MCF 10A (cell line): ENCODE measurements around the gene MEI1. TPM values are rescaled to one million over a fixed set of nuclear protein-coding genes. Genes with fewer than 3 reads are reported as not detected.

Source experiments
- BruUV-seq: library from RNA; stranded (reverse); fragments of 400-500 nt; replicated peaks from 2 replicates; lab custom pipeline; 2021; lab: Mats Ljungman, UMichigan
- CTCF ChIA-PET: fragments of 300-600 bp; sonication (Branson Sonifier 250); formaldehyde crosslinking; extraction: SDS; loops from one replicate; lab custom pipeline; 2021; ENCODE audit warnings: antibody characterized with exemption, inconsistent platforms; lab: Yijun Ruan, JAX
- POLR2A ChIA-PET: fragments of 300-600, 350-650 bp; sonication (Branson Sonifier 250); formaldehyde crosslinking; extraction: SDS; loops from one replicate; lab custom pipeline; 2020; ENCODE audit warnings: antibody characterized with exemption, inconsistent platforms; lab: Yijun Ruan, JAX
- DNase-seq: peaks from one replicate; pipeline ENCODE4 v3.0.0-alpha.2; 2018; ENCODE audit not compliant: unreplicated experiment
- H3K27ac Mint-ChIP-seq: one replicate; pipeline ENCODE4 v1.8.0; 2022; ENCODE audit warnings: mild to moderate bottlenecking, low read depth, mixed read lengths; ENCODE audit not compliant: unreplicated experiment
- H3K27me3 Mint-ChIP-seq: one replicate; pipeline ENCODE4 v1.8.0; 2022; ENCODE audit warnings: mixed read lengths; ENCODE audit not compliant: insufficient read depth, unreplicated experiment
- H3K36me3 Mint-ChIP-seq: one replicate; pipeline ENCODE4 v1.8.0; 2022; ENCODE audit warnings: mild to moderate bottlenecking, moderate library complexity, mixed read lengths; ENCODE audit not compliant: insufficient read depth, unreplicated experiment
- H3K4me1 Mint-ChIP-seq: one replicate; pipeline ENCODE4 v1.8.0; 2022; ENCODE audit warnings: mixed read lengths; ENCODE audit not compliant: insufficient read depth, unreplicated experiment
- H3K4me3 Mint-ChIP-seq: one replicate; pipeline ENCODE4 v1.8.0; 2022; ENCODE audit warnings: mild to moderate bottlenecking, moderate library complexity, mixed read lengths; ENCODE audit not compliant: unreplicated experiment
- H3K9me3 Mint-ChIP-seq: one replicate; pipeline ENCODE4 v1.8.0; 2022; ENCODE audit warnings: mixed read lengths; ENCODE audit not compliant: unreplicated experiment
- CTCF ChIP-seq: fragments of 200-600 bp; IDR thresholded peaks from one replicate; pipeline ENCODE4 v1.8.0; 2022; ENCODE audit warnings: antibody characterized with exemption, mild to moderate bottlenecking; ENCODE audit not compliant: unreplicated experiment
- intact Hi-C: fragments of 100-400 bp; cut with micrococcal nuclease; formaldehyde crosslinking; loops from 2 replicates; pipeline ENCODE4 v1.14.1; 2022
- total RNA-seq: library from RNA; stranded (reverse); gene quantifications from 2 replicates; pipeline ENCODE4 v1.2.3, GENCODE V29; 2022

The MEI1 gene
- total RNA-seq, 1 experiment from 2014 or later: not detected

DNA sequence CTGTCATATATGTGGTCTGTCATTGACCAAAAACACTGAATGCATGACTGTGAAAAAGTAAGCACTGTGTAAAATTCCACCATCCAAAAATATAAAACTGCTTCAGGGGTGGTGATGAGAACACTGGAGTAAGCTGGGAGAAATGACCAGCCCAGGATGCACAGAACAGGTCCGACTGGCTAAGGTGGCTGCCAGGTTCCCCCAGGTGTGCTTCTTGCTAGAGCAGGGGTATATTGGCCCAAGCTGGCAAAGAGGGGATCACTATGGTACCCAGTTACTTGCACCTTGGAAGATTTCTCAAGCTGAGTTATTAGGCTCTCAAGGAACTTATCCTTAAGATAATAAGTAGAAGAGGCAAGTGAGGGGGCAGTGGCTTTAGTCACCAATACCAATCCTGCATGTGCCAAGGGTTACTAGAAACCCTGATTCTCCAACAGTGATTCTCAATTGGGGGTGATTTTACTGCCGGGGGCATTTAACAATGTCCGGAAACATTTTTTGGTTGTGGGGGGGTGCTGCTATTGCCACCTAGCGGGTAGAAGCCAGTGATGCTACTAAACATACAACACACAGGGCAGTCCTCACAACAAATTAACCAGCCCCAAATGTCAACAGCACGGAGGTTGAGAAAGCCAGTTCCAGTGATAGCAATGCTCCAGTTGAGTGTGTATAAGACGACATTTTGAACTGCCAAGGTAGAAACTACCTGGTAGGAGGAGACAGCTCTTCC is 26.4 kb upstream of the MEI1 start:
- ChIA-PET POLR2A (interaction anchor here (3.5 kb wide), 1 partner anchor 15 kb away, joined by 18 read pairs; the partner anchor contains the start of gene SNU13), CTCF (interaction anchor here (0.7 to 1.4 kb wide), 5 partner anchors 11 to 860 kb away, joined by 3 to 5 read pairs (median 3); no protein-coding TSS in a partner anchor)
- no peak overlapping the region for H3K4me3 Mint-ChIP-seq
- H3K27me3 Mint-ChIP-seq: no peaks in the 10 kb centered on the region
- H3K9me3 Mint-ChIP-seq: no peaks in the 10 kb centered on the region
- peak; percentile 43 for DNase-seq
- intact Hi-C loops: no loop called here
- peak; percentile 31 for TF ChIP-seq CTCF
- peaks cover 63% of the 10 kb centered on the region for H3K36me3 Mint-ChIP-seq
- BruUV-seq: no TSS peak
- H3K4me1 Mint-ChIP-seq: peaks cover 10% of the 10 kb centered on the region
- no peak overlapping the region for H3K27ac Mint-ChIP-seq

GRCh38 chr22:41674846-41675340 is 24.4 kb upstream of the MEI1 start:
- no peaks in the 10 kb centered on the region for H3K27me3 Mint-ChIP-seq

GRCh38 chr22:41676134-41676533 is 23.2 kb upstream of the MEI1 start:
- Mint-ChIP-seq H3K27me3 (no peaks in the 10 kb centered on the region), H3K27ac (no peak overlapping the region), H3K4me3 (no peak overlapping the region), H3K36me3 (peaks cover 69% of the 10 kb centered on the region), H3K9me3 (no peaks in the 10 kb centered on the region), H3K4me1 (peaks cover 11% of the 10 kb centered on the region)
- no peak for DNase-seq
- CTCF ChIA-PET: interaction anchor here (1.2 to 1.6 kb wide), 2 partner anchors 9 to 21 kb away, joined by 3 to 6 read pairs; no protein-coding TSS in a partner anchor
- intact Hi-C loops: no loop called here
- TF ChIP-seq CTCF: no peak
- no TSS peak for BruUV-seq
- POLR2A ChIA-PET: interaction anchor here (0.7 to 1.5 kb wide), 4 partner anchors 9 to 13 kb away, joined by 3 to 8 read pairs (median 4); partner anchors contain the start of gene SNU13

More at GRCh38 chr22:41674846-41675340, 24.4 kb upstream of the MEI1 start:
- ChIA-PET POLR2A (no interaction called here), CTCF (interaction anchor here (1.6 kb wide), 1 partner anchor 22 kb away, joined by 3 read pairs; no protein-coding TSS in a partner anchor)
- DNase-seq: no peak
- Mint-ChIP-seq H3K36me3 (peaks cover 66% of the 10 kb centered on the region), H3K4me1 (peaks cover 6% of the 10 kb centered on the region), H3K9me3 (no peaks in the 10 kb centered on the region), H3K27ac (no peak overlapping the region), H3K4me3 (no peak overlapping the region)
- intact Hi-C loops: no loop called here
- no peak for TF ChIP-seq CTCF
- BruUV-seq: no TSS peak

DNA sequence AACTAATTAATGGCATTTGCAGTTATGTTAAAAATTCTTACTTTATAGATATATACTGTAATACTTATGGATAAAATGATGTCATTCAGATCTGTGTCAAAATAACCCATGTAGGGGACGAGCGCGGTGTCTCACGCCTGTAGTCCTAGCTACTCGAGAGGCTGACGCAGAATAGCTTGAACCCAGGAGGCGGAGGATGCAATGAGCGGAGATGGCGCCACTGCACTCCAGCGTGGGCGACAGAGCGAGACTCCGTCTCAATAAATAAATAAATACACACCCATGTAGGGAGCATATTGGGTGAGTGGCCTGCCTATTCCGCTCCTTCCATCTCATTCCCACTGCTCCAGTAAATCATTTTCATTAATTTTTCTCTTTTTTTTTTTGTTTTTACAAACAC is 17.7 kb upstream of the MEI1 start:
- Mint-ChIP-seq H3K9me3 (no peaks in the 10 kb centered on the region), H3K36me3 (peaks cover 44% of the 10 kb centered on the region), H3K4me3 (peak overlapping the region; percentile 87), H3K27ac (peak overlapping the region; percentile 90), H3K27me3 (no peaks in the 10 kb centered on the region), H3K4me1 (peaks cover 18% of the 10 kb centered on the region)
- intact Hi-C loops: loop anchor here (2.0 kb wide), 1 partner anchor 15 kb away; no protein-coding TSS in a partner anchor
- TF ChIP-seq CTCF: no peak
- POLR2A ChIA-PET: interaction anchor here (0.6 to 2.3 kb wide), 4 partner anchors 14 to 256 kb away, joined by 3 to 17 read pairs (median 3); partner anchors contain the start of genes DESI1, SREBF2 and XRCC6
- no TSS peak for BruUV-seq
- CTCF ChIA-PET: interaction anchor here (0.7 kb wide), 1 partner anchor 15 kb away, joined by 3 read pairs; no protein-coding TSS in a partner anchor
- DNase-seq: no peak
